Effector memory CD4-positive, alpha-beta T cell (primary cell): ENCODE results near the gene ABCA13.

Experiments
- DNase-seq, 3 donors: peaks; one replicate each; pipeline ENCODE4 v3.0.0-alpha.2; 2020
- H3K27ac ChIP-seq: 2 replicates; pipeline ENCODE4 v1.7.0; 2013; ENCODE audit warnings: mild to moderate bottlenecking, low read length, moderate library complexity; ENCODE audit not compliant: insufficient read depth, poor library complexity, severe bottlenecking
- H3K27me3 ChIP-seq: replicated peaks from 2 replicates; pipeline ENCODE4 v1.7.0; 2013; ENCODE audit warnings: mild to moderate bottlenecking, low read length; ENCODE audit not compliant: insufficient read depth, control insufficient read depth, poor library complexity, severe bottlenecking
- H3K36me3 ChIP-seq: 2 replicates; pipeline ENCODE4 v1.7.0; 2013; ENCODE audit warnings: mild to moderate bottlenecking, low read length, moderate library complexity; ENCODE audit not compliant: control insufficient read depth, insufficient read depth
- H3K4me1 ChIP-seq: 2 replicates; pipeline ENCODE4 v1.7.0; 2013; ENCODE audit warnings: low read length, mild to moderate bottlenecking; ENCODE audit not compliant: control insufficient read depth, insufficient read depth, poor library complexity, severe bottlenecking
- H3K4me3 ChIP-seq: 2 replicates; pipeline ENCODE4 v1.7.0; 2013; ENCODE audit warnings: low read length, low read depth, mild to moderate bottlenecking; ENCODE audit not compliant: insufficient read depth, poor library complexity, severe bottlenecking
- H3K9me3 ChIP-seq: 2 replicates; pipeline ENCODE4 v1.7.0; 2013; ENCODE audit warnings: mild to moderate bottlenecking, low read length, moderate library complexity; ENCODE audit not compliant: control insufficient read depth

Gene ABCA13

GRCh38 chr7:48512892-48513291, 341.6 kb downstream of the ABCA13 start:
- no peak overlapping the region for H3K27ac ChIP-seq
- H3K4me1 ChIP-seq: no peaks in the 10 kb centered on the region
- no peaks in the 10 kb centered on the region for H3K36me3 ChIP-seq
- H3K9me3 ChIP-seq: no peaks in the 10 kb centered on the region
- DNase-seq: no peak
- H3K4me3 ChIP-seq: no peak overlapping the region
- no peaks in the 10 kb centered on the region for H3K27me3 ChIP-seq

GRCh38 chr7:48515171-48515570, 343.9 kb downstream of the ABCA13 start:
- Histone ChIP-seq H3K4me1 (no peaks in the 10 kb centered on the region), H3K9me3 (no peaks in the 10 kb centered on the region), H3K4me3 (no peak overlapping the region), H3K27ac (no peak overlapping the region), H3K36me3 (no peaks in the 10 kb centered on the region), H3K27me3 (no peaks in the 10 kb centered on the region)
- no peak for DNase-seq

- Histone ChIP-seq H3K4me3 (no peak overlapping the region), H3K36me3 (no peaks in the 10 kb centered on the region), H3K27ac (no peak overlapping the region), H3K9me3 (no peaks in the 10 kb centered on the region), H3K4me1 (no peaks in the 10 kb centered on the region), H3K27me3 (no peaks in the 10 kb centered on the region)
- no peak for DNase-seq
Measured at GRCh38 chr7:48518092-48518491, 346.8 kb downstream of the ABCA13 start.

GRCh38 chr7:48522692-48523091, 351.4 kb downstream of the ABCA13 start:
- no peak overlapping the region for H3K27ac ChIP-seq
- DNase-seq: no peak
- H3K4me1 ChIP-seq: no peaks in the 10 kb centered on the region
- H3K27me3 ChIP-seq: no peaks in the 10 kb centered on the region
- no peak overlapping the region for H3K4me3 ChIP-seq
- no peaks in the 10 kb centered on the region for H3K36me3 ChIP-seq
- no peaks in the 10 kb centered on the region for H3K9me3 ChIP-seq

- Histone ChIP-seq H3K36me3 (no peaks in the 10 kb centered on the region), H3K4me3 (no peak overlapping the region), H3K27me3 (no peaks in the 10 kb centered on the region), H3K4me1 (no peaks in the 10 kb centered on the region), H3K27ac (no peak overlapping the region), H3K9me3 (no peaks in the 10 kb centered on the region)
- no peak for DNase-seq
Measured at GRCh38 chr7:48525736-48526732, 354.8 kb downstream of the ABCA13 start.

DNA sequence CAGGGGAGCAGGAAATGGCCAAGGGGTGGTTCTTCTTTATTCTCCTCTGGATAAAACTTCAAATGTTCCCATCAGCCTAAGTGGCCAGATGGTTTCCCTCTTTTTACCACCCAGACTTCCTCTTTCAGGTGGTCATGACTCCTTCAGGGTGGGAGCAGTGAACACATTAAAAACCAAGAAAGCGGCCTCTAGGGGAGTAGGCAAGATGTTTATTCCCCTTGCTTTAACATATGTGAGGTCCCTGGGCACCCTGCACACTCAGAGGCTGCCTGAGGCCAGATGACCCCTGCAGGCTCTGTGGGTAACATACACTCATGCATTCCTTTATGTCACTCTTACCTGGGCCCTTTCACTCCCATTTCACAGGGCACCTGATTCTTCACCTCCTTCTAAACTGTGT, 357.4 kb downstream of the ABCA13 start:
- Histone ChIP-seq H3K36me3 (no peaks in the 10 kb centered on the region), H3K27me3 (no peaks in the 10 kb centered on the region), H3K4me3 (no peak overlapping the region), H3K9me3 (no peaks in the 10 kb centered on the region), H3K27ac (no peak overlapping the region), H3K4me1 (no peaks in the 10 kb centered on the region)
- no peak for DNase-seq

- Histone ChIP-seq H3K27ac (no peak overlapping the region), H3K36me3 (no peaks in the 10 kb centered on the region), H3K9me3 (peaks cover 6% of the 10 kb centered on the region), H3K4me1 (no peaks in the 10 kb centered on the region), H3K4me3 (no peak overlapping the region), H3K27me3 (no peaks in the 10 kb centered on the region)
- DNase-seq: no peak
Measured at GRCh38 chr7:48537561-48537960, 366.3 kb downstream of the ABCA13 start.

- H3K27ac ChIP-seq: no peak overlapping the region
- no peaks in the 10 kb centered on the region for H3K9me3 ChIP-seq
- DNase-seq: no peak
- H3K4me1 ChIP-seq: no peaks in the 10 kb centered on the region
- no peaks in the 10 kb centered on the region for H3K27me3 ChIP-seq
- no peaks in the 10 kb centered on the region for H3K36me3 ChIP-seq
- H3K4me3 ChIP-seq: no peak overlapping the region
Measured at GRCh38 chr7:48540746-48541145, 369.5 kb downstream of the ABCA13 start.

- Histone ChIP-seq H3K36me3 (no peaks in the 10 kb centered on the region), H3K27ac (no peak overlapping the region), H3K4me1 (no peaks in the 10 kb centered on the region), H3K9me3 (no peaks in the 10 kb centered on the region), H3K4me3 (no peak overlapping the region), H3K27me3 (no peaks in the 10 kb centered on the region)
- DNase-seq: no peak
Measured at GRCh38 chr7:48548667-48549066, 377.4 kb downstream of the ABCA13 start.

DNA sequence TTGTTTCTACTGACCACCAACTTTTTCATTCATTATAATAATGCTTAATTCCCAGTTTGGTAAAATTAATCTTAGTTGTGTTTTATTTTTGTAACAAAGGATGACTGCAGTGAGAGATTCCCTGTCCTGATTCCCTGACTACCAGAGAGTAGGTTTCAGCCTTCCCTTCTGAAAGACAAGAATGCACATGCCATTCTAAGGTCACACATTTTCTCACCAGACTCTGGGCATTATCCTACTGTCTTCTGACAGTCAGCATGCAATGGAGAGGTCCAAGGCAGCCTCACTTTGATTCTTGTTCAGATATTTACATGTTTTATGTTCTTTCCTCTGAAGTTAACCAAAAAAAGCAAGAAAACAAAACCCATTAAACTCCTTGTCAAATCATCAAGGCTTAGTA, 380.4 kb downstream of the ABCA13 start:
- no peaks in the 10 kb centered on the region for H3K9me3 ChIP-seq
- no peaks in the 10 kb centered on the region for H3K4me1 ChIP-seq
- H3K27ac ChIP-seq: no peak overlapping the region
- no peak for DNase-seq
- H3K27me3 ChIP-seq: no peaks in the 10 kb centered on the region
- H3K36me3 ChIP-seq: no peaks in the 10 kb centered on the region
- H3K4me3 ChIP-seq: no peak overlapping the region
